Measurements from ENCODE around the gene TCEAL4. TPM values are rescaled to one million over a fixed set of nuclear protein-coding genes. Genes with fewer than 3 reads are reported as not detected.

TCEAL4 gene
- total and polyA plus RNA-seq, 9 donors = 51.2 to 126 (median 96.9) TPM

DNA sequence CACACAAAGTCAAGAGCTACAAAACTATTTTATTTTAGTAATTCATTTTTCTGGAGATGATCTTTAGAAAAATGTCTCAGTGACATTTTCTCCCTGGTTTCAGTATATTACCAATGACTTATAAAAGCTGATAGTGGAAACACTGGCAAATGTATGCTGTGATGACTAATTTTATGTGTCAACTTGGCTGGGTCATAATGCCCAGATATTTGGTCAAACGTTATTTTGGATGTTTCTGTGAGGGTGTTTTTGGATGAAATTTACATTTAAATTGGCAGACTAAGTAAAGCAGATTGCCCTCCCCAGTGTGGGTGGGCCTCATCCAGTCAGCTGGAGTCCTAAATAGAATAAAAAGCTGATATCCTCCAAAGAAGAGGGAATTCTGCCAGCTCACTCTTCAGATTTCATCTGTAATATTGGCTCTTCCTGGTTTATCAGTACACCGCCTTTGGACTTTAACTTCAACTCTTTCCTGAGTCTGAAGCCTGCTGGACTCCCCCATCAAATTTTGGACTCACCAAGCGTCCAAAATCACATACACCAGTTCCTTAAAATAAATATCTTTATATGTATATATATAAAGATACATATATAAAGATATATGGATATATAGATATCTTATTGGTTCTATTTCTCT, 34.8 kb upstream of the TCEAL4 start:
- H3K9me3 ChIP-seq (replicated peaks; ENCODE audit: control insufficient read depth, low read depth, low read length) = no peaks in the 10 kb centered on the region
- H3K4me3 ChIP-seq (ENCODE audit: low read length) = no peak overlapping the region
- no peaks in the 10 kb centered on the region for H3K4me1 ChIP-seq (ENCODE audit: control insufficient read depth, insufficient read depth, low read length)
- H3K27ac ChIP-seq (ENCODE audit: low read length) = no peak overlapping the region
- peaks cover 13% of the 10 kb centered on the region for H3K27me3 ChIP-seq (ENCODE audit: control insufficient read depth, insufficient read depth, low read length)
- WGBS (ENCODE audit: insufficient coverage) = no CpG with 5 or more reads among the region's 3 CpGs
- no peak for DNase-seq
- H3K36me3 ChIP-seq (ENCODE audit: control insufficient read depth, insufficient read depth, low read length) = no peaks in the 10 kb centered on the region

DNA sequence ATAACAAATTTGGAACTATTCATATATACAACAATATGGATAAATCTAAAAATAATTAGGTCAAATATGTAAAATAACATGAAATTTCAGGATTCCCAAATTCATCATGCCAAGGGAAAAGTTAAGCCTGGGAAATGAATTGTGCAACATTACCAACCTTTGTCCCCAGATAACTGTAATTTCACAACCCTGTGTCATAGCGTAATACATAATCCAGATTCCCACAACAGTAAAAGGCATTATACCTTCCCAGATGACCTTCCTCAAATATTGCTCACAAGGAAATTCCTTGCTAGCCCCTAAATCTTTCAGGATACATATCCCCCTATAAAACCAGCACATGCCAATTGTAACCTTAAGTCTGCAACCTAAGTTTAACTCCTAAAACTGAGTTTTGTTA, 33.1 kb upstream of the TCEAL4 start:
- peaks cover 12% of the 10 kb centered on the region for H3K27me3 ChIP-seq (ENCODE audit: control insufficient read depth, insufficient read depth, low read length)
- H3K4me3 ChIP-seq (ENCODE audit: low read length) = no peak overlapping the region
- 89% methylated on average over 1 of the region's 1 CpG for WGBS (ENCODE audit: insufficient coverage)
- H3K4me1 ChIP-seq (ENCODE audit: control insufficient read depth, insufficient read depth, low read length) = no peaks in the 10 kb centered on the region
- no peaks in the 10 kb centered on the region for H3K9me3 ChIP-seq (replicated peaks; ENCODE audit: control insufficient read depth, low read depth, low read length)
- DNase-seq = no peak
- no peak overlapping the region for H3K27ac ChIP-seq (ENCODE audit: low read length)
- H3K36me3 ChIP-seq (ENCODE audit: control insufficient read depth, insufficient read depth, low read length) = no peaks in the 10 kb centered on the region

GRCh38 chrX:103554687-103555424, 30.5 kb upstream of the TCEAL4 start:
- no peak overlapping the region for H3K27ac ChIP-seq (ENCODE audit: low read length)
- H3K4me3 ChIP-seq (ENCODE audit: low read length) = peak overlapping the region; percentile 44
- H3K27me3 ChIP-seq (ENCODE audit: control insufficient read depth, insufficient read depth, low read length) = peaks cover 12% of the 10 kb centered on the region
- no peaks in the 10 kb centered on the region for H3K4me1 ChIP-seq (ENCODE audit: control insufficient read depth, insufficient read depth, low read length)
- H3K36me3 ChIP-seq (ENCODE audit: control insufficient read depth, insufficient read depth, low read length) = no peaks in the 10 kb centered on the region
- DNase-seq = peak; percentile 84
- WGBS (ENCODE audit: insufficient coverage) = 5% methylated on average over 13 of the region's 19 CpGs
- no peaks in the 10 kb centered on the region for H3K9me3 ChIP-seq (replicated peaks; ENCODE audit: control insufficient read depth, low read depth, low read length)

- DNase-seq = no peak
- no peaks in the 10 kb centered on the region for H3K4me1 ChIP-seq (ENCODE audit: control insufficient read depth, insufficient read depth, low read length)
- WGBS (ENCODE audit: insufficient coverage) = 13% methylated on average over 1 of the region's 2 CpGs
- H3K4me3 ChIP-seq (ENCODE audit: low read length) = no peak overlapping the region
- H3K36me3 ChIP-seq (ENCODE audit: control insufficient read depth, insufficient read depth, low read length) = no peaks in the 10 kb centered on the region
- H3K27me3 ChIP-seq (ENCODE audit: control insufficient read depth, insufficient read depth, low read length) = peaks cover 11% of the 10 kb centered on the region
- H3K9me3 ChIP-seq (replicated peaks; ENCODE audit: control insufficient read depth, low read depth, low read length) = no peaks in the 10 kb centered on the region
- no peak overlapping the region for H3K27ac ChIP-seq (ENCODE audit: low read length)
These were observed 28.2 kb upstream of the TCEAL4 start for GRCh38 chrX:103556963-103557612.

- Histone ChIP-seq H3K4me1 (ENCODE audit: control insufficient read depth, insufficient read depth, low read length) (no peaks in the 10 kb centered on the region), H3K9me3 (replicated peaks; ENCODE audit: control insufficient read depth, low read depth, low read length) (no peaks in the 10 kb centered on the region), H3K36me3 (ENCODE audit: control insufficient read depth, insufficient read depth, low read length) (no peaks in the 10 kb centered on the region), H3K27ac (ENCODE audit: low read length) (no peak overlapping the region), H3K27me3 (ENCODE audit: control insufficient read depth, insufficient read depth, low read length) (peaks cover 8% of the 10 kb centered on the region), H3K4me3 (ENCODE audit: low read length) (no peak overlapping the region)
- no peak for DNase-seq
- whole genome bisulfite sequencing (ENCODE audit: insufficient coverage) = no CpG with 5 or more reads among the region's 1 CpG
These were observed 25.1 kb upstream of the TCEAL4 start for GRCh38 chrX:103560256-103560655.

DNA sequence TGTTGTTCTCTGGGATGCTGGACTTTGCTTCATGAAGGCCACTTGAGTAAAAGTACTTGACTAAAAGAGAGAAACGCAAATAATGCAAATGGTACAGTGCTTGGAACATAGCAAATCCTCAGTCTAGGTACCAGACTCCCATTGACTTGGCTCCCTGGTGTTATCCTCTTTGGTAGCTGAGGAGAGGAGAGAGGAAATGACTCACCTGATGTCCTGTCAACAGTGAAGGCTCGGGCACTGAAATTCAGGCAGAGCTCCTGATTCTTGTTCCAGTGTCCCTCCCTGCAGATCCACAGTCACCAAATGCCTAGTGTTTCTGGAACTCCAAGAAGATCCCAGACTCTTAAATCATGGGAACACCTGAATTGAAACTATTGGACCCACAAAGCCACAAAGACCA, 22.5 kb upstream of the TCEAL4 start:
- WGBS (ENCODE audit: insufficient coverage) = no CpG with 5 or more reads among the region's 2 CpGs
- DNase-seq = no peak
- Histone ChIP-seq H3K27ac (ENCODE audit: low read length) (no peak overlapping the region), H3K36me3 (ENCODE audit: control insufficient read depth, insufficient read depth, low read length) (no peaks in the 10 kb centered on the region), H3K4me3 (ENCODE audit: low read length) (no peak overlapping the region), H3K4me1 (ENCODE audit: control insufficient read depth, insufficient read depth, low read length) (no peaks in the 10 kb centered on the region), H3K9me3 (replicated peaks; ENCODE audit: control insufficient read depth, low read depth, low read length) (no peaks in the 10 kb centered on the region), H3K27me3 (ENCODE audit: control insufficient read depth, insufficient read depth, low read length) (peaks cover 12% of the 10 kb centered on the region)

DNA sequence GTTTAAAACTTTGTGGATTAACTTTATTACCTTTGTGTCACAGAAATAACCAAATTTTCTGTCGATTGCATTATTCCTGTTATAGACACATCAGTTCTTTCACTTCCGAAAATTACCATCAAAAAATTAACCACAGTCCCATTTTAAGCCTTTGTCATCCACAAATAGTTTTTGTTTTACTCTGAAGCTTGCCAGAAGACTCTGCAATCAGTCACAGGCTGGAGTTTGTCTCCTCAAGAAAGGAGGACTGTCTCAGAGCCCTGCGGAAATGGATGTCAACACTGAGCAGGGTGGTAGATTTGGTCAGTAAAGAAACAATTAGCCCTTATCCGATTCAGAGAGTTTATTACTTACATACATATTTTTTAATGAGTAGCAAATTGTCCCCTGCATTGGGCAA, 20.1 kb upstream of the TCEAL4 start:
- no CpG with 5 or more reads among the region's 4 CpGs for WGBS (ENCODE audit: insufficient coverage)
- peaks cover 12% of the 10 kb centered on the region for H3K27me3 ChIP-seq (ENCODE audit: control insufficient read depth, insufficient read depth, low read length)
- H3K4me3 ChIP-seq (ENCODE audit: low read length) = no peak overlapping the region
- no peak for DNase-seq
- H3K27ac ChIP-seq (ENCODE audit: low read length) = no peak overlapping the region
- H3K36me3 ChIP-seq (ENCODE audit: control insufficient read depth, insufficient read depth, low read length) = no peaks in the 10 kb centered on the region
- no peaks in the 10 kb centered on the region for H3K9me3 ChIP-seq (replicated peaks; ENCODE audit: control insufficient read depth, low read depth, low read length)
- H3K4me1 ChIP-seq (ENCODE audit: control insufficient read depth, insufficient read depth, low read length) = no peaks in the 10 kb centered on the region

DNA sequence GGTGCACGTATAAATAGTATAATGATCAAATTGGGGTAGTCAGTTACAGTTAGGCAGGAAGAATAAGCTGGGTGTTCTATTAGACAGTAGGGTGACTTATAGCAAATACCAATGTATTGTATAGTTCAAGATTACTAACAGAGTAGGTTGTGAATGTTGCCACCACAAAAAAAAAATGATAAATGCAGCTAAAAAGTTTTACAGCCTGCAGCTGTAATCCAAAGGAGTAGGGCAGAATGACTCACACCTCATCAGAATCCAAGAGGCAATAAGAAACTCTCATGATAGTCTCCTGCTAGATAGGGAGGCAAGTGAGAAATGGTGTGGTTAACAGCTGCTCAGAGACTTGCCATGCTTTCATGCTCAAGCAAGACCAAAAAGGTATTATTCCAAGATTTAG, 19.6 kb upstream of the TCEAL4 start:
- Histone ChIP-seq H3K9me3 (replicated peaks; ENCODE audit: control insufficient read depth, low read depth, low read length) (no peaks in the 10 kb centered on the region), H3K36me3 (ENCODE audit: control insufficient read depth, insufficient read depth, low read length) (no peaks in the 10 kb centered on the region), H3K27ac (ENCODE audit: low read length) (no peak overlapping the region), H3K4me3 (ENCODE audit: low read length) (no peak overlapping the region), H3K4me1 (ENCODE audit: control insufficient read depth, insufficient read depth, low read length) (no peaks in the 10 kb centered on the region), H3K27me3 (ENCODE audit: control insufficient read depth, insufficient read depth, low read length) (peaks cover 15% of the 10 kb centered on the region)
- DNase-seq = no peak
- no CpG with 5 or more reads among the region's 1 CpG for WGBS (ENCODE audit: insufficient coverage)

GRCh38 chrX:103571121-103571520, 14.2 kb upstream of the TCEAL4 start:
- DNase-seq = no peak
- Histone ChIP-seq H3K27ac (ENCODE audit: low read length) (no peak overlapping the region), H3K4me3 (ENCODE audit: low read length) (no peak overlapping the region), H3K9me3 (replicated peaks; ENCODE audit: control insufficient read depth, low read depth, low read length) (no peaks in the 10 kb centered on the region), H3K36me3 (ENCODE audit: control insufficient read depth, insufficient read depth, low read length) (no peaks in the 10 kb centered on the region), H3K4me1 (ENCODE audit: control insufficient read depth, insufficient read depth, low read length) (no peaks in the 10 kb centered on the region), H3K27me3 (ENCODE audit: control insufficient read depth, insufficient read depth, low read length) (peaks cover 10% of the 10 kb centered on the region)
- WGBS (ENCODE audit: insufficient coverage) = 82% methylated on average over 5 of the region's 6 CpGs

GRCh38 chrX:103571726-103572125, 13.6 kb upstream of the TCEAL4 start:
- DNase-seq = no peak
- Histone ChIP-seq H3K27me3 (ENCODE audit: control insufficient read depth, insufficient read depth, low read length) (peaks cover 6% of the 10 kb centered on the region), H3K27ac (ENCODE audit: low read length) (no peak overlapping the region), H3K4me3 (ENCODE audit: low read length) (no peak overlapping the region), H3K9me3 (replicated peaks; ENCODE audit: control insufficient read depth, low read depth, low read length) (no peaks in the 10 kb centered on the region), H3K36me3 (ENCODE audit: control insufficient read depth, insufficient read depth, low read length) (no peaks in the 10 kb centered on the region), H3K4me1 (ENCODE audit: control insufficient read depth, insufficient read depth, low read length) (no peaks in the 10 kb centered on the region)
- WGBS (ENCODE audit: insufficient coverage) = no CpG with 5 or more reads among the region's 4 CpGs

All from muscle of leg (tissue), 11 donors.